ENCODE data around the gene DZIP3.
A peak's percentile ranks its signal among the peaks of the same experiment; 100 is the strongest.

The DZIP3 gene, protein sequence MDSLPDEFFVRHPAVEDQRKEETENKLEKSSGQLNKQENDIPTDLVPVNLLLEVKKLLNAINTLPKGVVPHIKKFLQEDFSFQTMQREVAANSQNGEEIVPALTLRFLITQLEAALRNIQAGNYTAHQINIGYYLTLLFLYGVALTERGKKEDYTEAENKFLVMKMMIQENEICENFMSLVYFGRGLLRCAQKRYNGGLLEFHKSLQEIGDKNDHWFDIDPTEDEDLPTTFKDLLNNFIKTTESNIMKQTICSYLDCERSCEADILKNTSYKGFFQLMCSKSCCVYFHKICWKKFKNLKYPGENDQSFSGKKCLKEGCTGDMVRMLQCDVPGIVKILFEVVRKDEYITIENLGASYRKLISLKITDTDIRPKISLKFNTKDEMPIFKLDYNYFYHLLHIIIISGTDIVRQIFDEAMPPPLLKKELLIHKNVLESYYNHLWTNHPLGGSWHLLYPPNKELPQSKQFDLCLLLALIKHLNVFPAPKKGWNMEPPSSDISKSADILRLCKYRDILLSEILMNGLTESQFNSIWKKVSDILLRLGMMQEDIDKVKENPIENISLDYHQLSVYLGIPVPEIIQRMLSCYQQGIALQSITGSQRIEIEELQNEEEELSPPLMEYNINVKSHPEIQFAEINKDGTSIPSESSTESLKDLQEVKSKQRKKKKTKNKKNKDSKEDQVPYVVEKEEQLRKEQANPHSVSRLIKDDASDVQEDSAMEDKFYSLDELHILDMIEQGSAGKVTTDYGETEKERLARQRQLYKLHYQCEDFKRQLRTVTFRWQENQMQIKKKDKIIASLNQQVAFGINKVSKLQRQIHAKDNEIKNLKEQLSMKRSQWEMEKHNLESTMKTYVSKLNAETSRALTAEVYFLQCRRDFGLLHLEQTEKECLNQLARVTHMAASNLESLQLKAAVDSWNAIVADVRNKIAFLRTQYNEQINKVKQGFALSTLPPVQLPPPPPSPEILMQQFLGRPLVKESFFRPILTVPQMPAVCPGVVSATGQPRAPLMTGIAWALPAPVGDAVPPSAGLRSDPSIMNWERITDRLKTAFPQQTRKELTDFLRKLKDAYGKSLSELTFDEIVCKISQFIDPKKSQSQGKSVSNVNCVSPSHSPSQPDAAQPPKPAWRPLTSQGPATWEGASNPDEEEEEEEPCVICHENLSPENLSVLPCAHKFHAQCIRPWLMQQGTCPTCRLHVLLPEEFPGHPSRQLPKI

DNA sequence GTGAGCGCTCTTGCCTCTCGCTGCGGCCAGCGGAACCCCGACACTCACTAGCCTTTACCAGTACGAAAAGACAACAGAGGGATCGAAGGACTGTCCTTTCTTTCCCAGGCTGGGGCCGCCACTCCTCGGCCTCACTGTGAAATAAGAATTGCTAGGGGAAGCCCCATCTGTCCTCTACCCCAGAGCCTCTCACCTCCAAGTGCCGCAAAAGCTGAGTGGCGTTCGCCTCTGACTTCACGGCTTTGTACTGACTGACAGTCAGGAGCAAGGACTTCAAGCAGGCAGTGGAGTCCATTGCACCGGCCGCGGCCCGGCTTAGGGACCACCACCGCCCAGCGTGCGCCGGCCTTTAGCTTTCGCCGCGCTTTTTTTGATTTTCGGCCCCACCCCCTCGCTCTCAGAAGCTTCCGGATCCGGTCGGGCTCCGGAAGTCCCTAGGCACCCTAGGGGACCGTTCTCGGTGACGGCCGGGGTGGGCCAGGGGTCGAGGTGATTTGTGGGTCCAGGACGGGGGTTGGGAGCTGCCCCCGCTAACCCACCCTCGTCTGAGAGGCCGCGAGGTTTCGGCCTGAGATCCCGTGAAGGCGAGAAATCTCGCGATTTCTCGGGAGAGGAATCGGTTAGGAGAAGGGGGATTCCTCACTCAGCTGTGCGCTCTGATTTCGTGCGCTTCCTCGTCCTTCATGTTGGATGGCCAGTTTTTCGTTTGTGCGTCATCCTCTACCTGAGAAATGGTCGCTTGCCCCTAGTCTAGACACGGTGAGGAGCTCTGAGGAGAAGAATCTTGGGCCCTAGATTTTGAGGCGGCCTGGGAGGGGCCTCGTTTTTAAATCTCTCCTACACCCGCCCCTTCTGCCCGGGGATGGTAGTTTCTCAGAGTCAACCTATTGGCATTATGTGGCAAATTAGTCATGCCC lies at the start of gene DZIP3, which contains the start of gene CIP2A:
TSS of gene DZIP3 (plus strand) at position 642 of the 917 bp plus-strand sequence. CDS start 15,685 bp downstream, outside the sequence.
TSS of gene CIP2A (minus strand) at position 358 of the 917 bp plus-strand sequence. CDS start at position 295, 63 bp downstream.
- peak within 1 kb of the TSS; percentile 95 for H3K4me3 ChIP-seq (ENCODE audit: low read depth, low read length)

- no peak overlapping the region for H3K4me3 ChIP-seq (ENCODE audit: low read depth, low read length)
Measured at GRCh38 chr3:108546247-108546646, 43.3 kb upstream of the DZIP3 start.

GRCh38 chr3:108546692-108547091 lies 42.8 kb upstream of the DZIP3 start:
- H3K4me3 ChIP-seq (ENCODE audit: low read depth, low read length) = no peak overlapping the region

- no peak overlapping the region for H3K4me3 ChIP-seq (ENCODE audit: low read depth, low read length)
Measured at GRCh38 chr3:108548304-108548703, 41.2 kb upstream of the DZIP3 start.

DNA sequence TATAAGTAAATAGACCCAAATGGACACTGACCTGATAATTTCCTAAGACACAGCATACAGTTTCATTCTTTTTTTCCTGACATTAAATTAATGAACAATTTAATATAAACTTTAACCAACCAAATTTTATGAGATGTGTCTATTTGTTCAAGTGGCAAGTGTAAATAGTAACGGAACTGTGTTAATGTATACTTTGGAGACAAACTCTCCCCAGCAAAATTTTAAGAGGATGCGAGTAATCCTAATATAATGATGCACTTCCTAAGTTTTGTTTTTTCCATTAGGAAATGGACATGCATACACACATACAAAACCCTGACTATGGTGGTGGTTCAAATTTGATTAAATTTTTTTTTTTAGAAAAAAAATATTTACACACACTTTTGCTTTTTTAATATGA lies 40.6 kb upstream of the DZIP3 start:
- no peak overlapping the region for H3K4me3 ChIP-seq (ENCODE audit: low read depth, low read length)

GRCh38 chr3:108552267-108553159 lies 37.0 kb upstream of the DZIP3 start:
- H3K4me3 ChIP-seq (ENCODE audit: low read depth, low read length) = no peak overlapping the region

GRCh38 chr3:108554229-108554628 lies 35.3 kb upstream of the DZIP3 start:
- H3K4me3 ChIP-seq (ENCODE audit: low read depth, low read length) = no peak overlapping the region

DNA sequence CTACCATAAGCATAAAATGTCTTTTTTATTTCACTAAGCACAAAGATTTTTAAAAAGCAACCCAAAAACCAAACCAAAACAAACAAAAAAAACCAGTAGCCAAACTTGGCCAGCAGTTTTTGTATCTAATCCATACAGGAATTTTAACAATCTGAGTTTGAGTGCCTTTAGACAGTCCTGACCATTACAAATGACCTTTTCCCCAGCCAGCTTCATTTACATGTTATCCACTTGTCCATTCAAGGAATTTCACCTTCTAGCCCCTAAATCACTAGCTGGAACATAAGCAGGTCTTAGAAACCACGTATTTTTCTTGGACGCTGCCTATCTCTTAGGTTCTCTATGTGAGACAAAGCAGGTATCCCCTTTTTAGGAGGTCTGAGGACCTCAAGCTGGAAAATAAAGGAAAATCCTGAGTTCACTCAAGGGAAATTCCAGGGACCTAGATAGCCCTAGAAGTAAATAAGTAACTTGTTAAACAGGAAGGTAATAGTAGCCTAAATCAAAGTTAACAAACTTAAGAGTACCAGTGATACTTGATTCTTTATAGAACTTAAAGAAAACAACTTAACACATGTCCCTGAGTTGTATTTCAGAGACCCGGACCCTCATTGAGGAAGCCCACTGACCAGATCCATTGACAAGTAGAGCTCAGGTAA lies 34.5 kb upstream of the DZIP3 start:
- H3K4me3 ChIP-seq (ENCODE audit: low read depth, low read length) = no peak overlapping the region

- H3K4me3 ChIP-seq (ENCODE audit: low read depth, low read length) = no peak overlapping the region
Measured at GRCh38 chr3:108555966-108556581, 33.4 kb upstream of the DZIP3 start.

GRCh38 chr3:108562565-108562964 lies 27.0 kb upstream of the DZIP3 start:
- no peak overlapping the region for H3K4me3 ChIP-seq (ENCODE audit: low read depth, low read length)

GRCh38 chr3:108564564-108564963 lies 25.0 kb upstream of the DZIP3 start:
- no peak overlapping the region for H3K4me3 ChIP-seq (ENCODE audit: low read depth, low read length)

DNA sequence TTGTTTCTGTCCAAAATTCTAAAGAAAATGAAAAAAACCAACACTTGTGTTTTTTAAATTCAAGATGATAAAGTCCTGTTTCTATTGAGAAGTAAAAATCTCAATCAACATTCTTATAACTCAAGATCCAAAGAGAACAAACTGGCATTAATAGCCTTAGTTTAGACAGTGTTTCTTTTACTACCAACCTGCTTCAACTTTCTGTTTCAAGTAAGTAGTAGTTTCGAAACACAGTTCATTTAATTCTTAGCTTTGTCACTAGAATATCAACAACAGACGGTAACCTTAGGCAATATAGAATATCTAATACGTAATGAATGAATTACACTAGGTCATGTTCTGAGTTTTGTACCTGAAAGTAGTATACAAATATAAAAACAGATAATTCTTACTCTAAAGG lies 24.0 kb upstream of the DZIP3 start:
- H3K4me3 ChIP-seq (ENCODE audit: low read depth, low read length) = no peak overlapping the region

GRCh38 chr3:108566599-108566998 lies 22.9 kb upstream of the DZIP3 start:
- no peak overlapping the region for H3K4me3 ChIP-seq (ENCODE audit: low read depth, low read length)

DNA sequence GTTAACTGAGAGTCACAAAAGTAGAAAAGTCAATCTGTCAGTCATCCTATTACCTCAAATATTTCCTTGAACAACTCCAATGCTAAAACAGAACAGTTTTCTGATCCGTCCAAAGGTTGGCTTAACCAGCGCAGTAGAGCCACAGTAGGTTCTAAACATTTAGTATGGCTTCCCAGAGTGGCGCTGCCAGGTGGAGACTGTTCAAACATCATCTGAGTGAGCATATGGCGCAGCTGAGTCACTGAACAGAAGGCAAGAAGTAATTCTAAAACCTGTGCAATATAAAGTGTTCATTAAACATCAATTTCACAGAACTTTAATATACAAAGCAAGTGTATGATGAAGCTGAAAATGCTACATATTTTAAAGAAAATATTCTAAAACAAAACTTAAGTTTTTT lies 20.2 kb upstream of the DZIP3 start:
- H3K4me3 ChIP-seq (ENCODE audit: low read depth, low read length) = no peak overlapping the region

GRCh38 chr3:108578064-108578463 lies 11.5 kb upstream of the DZIP3 start:
- H3K4me3 ChIP-seq (ENCODE audit: low read depth, low read length) = no peak overlapping the region

- H3K4me3 ChIP-seq (ENCODE audit: low read depth, low read length) = peak overlapping the region; percentile 95
Measured at GRCh38 chr3:108588601-108589000, 921 bp upstream of the DZIP3 start.

GRCh38 chr3:108589998-108590323 lies 439 bp downstream of the DZIP3 start:
- H3K4me3 ChIP-seq (ENCODE audit: low read depth, low read length) = peak overlapping the region; percentile 95

DNA sequence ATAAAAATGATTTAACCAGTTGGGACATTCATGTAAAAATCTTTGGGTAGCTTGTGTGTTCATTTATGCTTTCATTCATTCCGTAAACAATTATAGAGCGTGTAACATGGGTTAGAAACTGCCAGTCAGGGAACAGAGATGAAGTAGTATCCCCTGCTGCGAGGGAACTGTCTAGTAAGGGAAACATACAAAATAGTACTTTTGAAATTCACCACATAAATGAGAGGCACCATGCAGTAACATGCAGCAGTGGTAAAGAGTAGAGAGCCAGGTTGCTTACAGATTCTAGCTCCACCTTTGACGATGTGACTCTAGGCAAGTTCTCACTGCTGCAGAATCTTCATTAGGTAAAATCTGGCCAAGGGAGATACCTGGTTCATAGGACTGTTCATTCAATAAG lies 938 bp downstream of the DZIP3 start:
- H3K4me3 ChIP-seq (ENCODE audit: low read depth, low read length) = peak overlapping the region; percentile 95

Measured in iPS-11a (cell line).